Neural cell (in vitro differentiated cells): ENCODE measurements around the gene NPC1. TPM values are rescaled to one million over a fixed set of nuclear protein-coding genes. Genes with fewer than 3 reads are reported as not detected.

Experiments
- H2AFZ ChIP-seq: fragments of 200-600, 300-800 bp; sonication (generic), shearing (Covaris generic); 2 replicates; pipeline ENCODE4 v1.6.0; 2014; ENCODE audit warnings: low read depth, mild to moderate bottlenecking, antibody characterized with exemption, low read length, moderate library complexity
- H3F3A ChIP-seq: fragments of 200-600 bp; shearing (Covaris generic); 2 replicates; pipeline ENCODE4 v1.6.1; 2016; ENCODE audit warnings: mild to moderate bottlenecking, moderate library complexity, mixed read lengths, antibody characterized with exemption, low read length; ENCODE audit not compliant: insufficient read depth, poor library complexity, severe bottlenecking
- H3K27ac ChIP-seq: fragments of 200-600, 300-800 bp; sonication (generic), shearing (Covaris generic); 2 replicates; pipeline ENCODE4 v1.5.1; 2014; ENCODE audit warnings: mild to moderate bottlenecking, low read length, moderate library complexity
- H3K27me3 ChIP-seq: fragments of 300-800, 200-600 bp; sonication (generic), shearing (Covaris generic); 2 replicates; pipeline ENCODE4 v1.6.0; 2014; ENCODE audit warnings: mild to moderate bottlenecking, low read depth, low read length, moderate library complexity; ENCODE audit not compliant: insufficient read depth
- H3K36me3 ChIP-seq: fragments of 300-800, 200-600 bp; sonication (generic), shearing (Covaris generic); 2 replicates; pipeline ENCODE4 v1.5.1; 2014; ENCODE audit warnings: mild to moderate bottlenecking, antibody characterized with exemption, low read length, moderate library complexity; ENCODE audit not compliant: insufficient read depth
- H3K4me2 ChIP-seq: fragments of 300-800, 200-600 bp; sonication (generic), shearing (Covaris generic); 2 replicates; pipeline ENCODE4 v1.6.0; 2014; ENCODE audit warnings: mild to moderate bottlenecking, low read length
- H3K4me3 ChIP-seq: fragments of 300-800, 200-600 bp; sonication (generic), shearing (Covaris generic); 2 replicates; pipeline ENCODE4 v1.5.1; 2014; ENCODE audit warnings: mild to moderate bottlenecking, low read length, moderate library complexity
- H3K79me2 ChIP-seq: fragments of 200-600 bp; shearing (Covaris generic); replicated peaks from 2 replicates; pipeline ENCODE4 v1.6.0; 2014; ENCODE audit warnings: mild to moderate bottlenecking, low read length, moderate library complexity; ENCODE audit not compliant: insufficient read depth
- H3K9ac ChIP-seq: fragments of 300-800, 200-600 bp; sonication (generic), shearing (Covaris generic); 2 replicates; pipeline ENCODE4 v1.6.1; 2016; ENCODE audit warnings: mild to moderate bottlenecking, low read length, mixed read lengths
- H3K9me2 ChIP-seq: fragments of 200-600 bp; shearing (Covaris generic); 2 replicates; pipeline ENCODE4 v1.6.1; 2016; ENCODE audit warnings: mild to moderate bottlenecking, low read length, mixed read lengths; ENCODE audit not compliant: insufficient read depth
- H3K9me3 ChIP-seq: fragments of 200-600, 300-800 bp; sonication (generic), shearing (Covaris generic); 2 replicates; pipeline ENCODE4 v1.6.1; 2016; ENCODE audit warnings: mild to moderate bottlenecking, mixed run types, low read length, moderate library complexity, mixed read lengths
- H4K20me1 ChIP-seq: fragments of 200-600 bp; shearing (Covaris generic); 2 replicates; pipeline ENCODE4 v1.6.1; 2016; ENCODE audit warnings: mild to moderate bottlenecking, mixed run types; ENCODE audit not compliant: insufficient read depth
- CTCF ChIP-seq: fragments of 450-650 bp; IDR thresholded peaks from 2 replicates; pipeline ENCODE4 v1.5.1; 2014; ENCODE audit warnings: antibody characterized with exemption, mild to moderate bottlenecking, moderate library complexity; ENCODE audit not compliant: poor library complexity, severe bottlenecking
- EP300 ChIP-seq: fragments of 450-650 bp; conservative IDR thresholded peaks from 2 replicates; pipeline ENCODE4 v1.6.1; 2014; ENCODE audit warnings: antibody characterized with exemption, mild to moderate bottlenecking, moderate library complexity; ENCODE audit not compliant: poor library complexity, severe bottlenecking
- EZH2 ChIP-seq: fragments of 200-600, 300-800 bp; shearing (Covaris generic), sonication (generic); IDR thresholded peaks from 2 replicates; pipeline ENCODE4 v1.6.1; 2014; ENCODE audit warnings: antibody characterized with exemption, low read length, borderline replicate concordance, mild to moderate bottlenecking; ENCODE audit not compliant: insufficient read depth, poor library complexity, severe bottlenecking
- MXI1 ChIP-seq: fragments of 450-650 bp; conservative IDR thresholded peaks from 2 replicates; pipeline ENCODE4 v1.6.1; 2014; ENCODE audit warnings: antibody characterized with exemption, mild to moderate bottlenecking; ENCODE audit not compliant: poor library complexity, severe bottlenecking
- POLR2AphosphoS5 ChIP-seq: IDR thresholded peaks from 2 replicates; pipeline ENCODE4 v1.6.1; 2012
- RAD21 ChIP-seq: fragments of 450-650 bp; conservative IDR thresholded peaks from 2 replicates; pipeline ENCODE4 v1.6.1; 2014; ENCODE audit warnings: antibody characterized with exemption, mild to moderate bottlenecking, moderate library complexity
- REST ChIP-seq: IDR thresholded peaks from 2 replicates; pipeline ENCODE4 v1.6.1; 2012; ENCODE audit warnings: borderline replicate concordance
- SMC3 ChIP-seq: fragments of 450-650 bp; conservative IDR thresholded peaks from 2 replicates; pipeline ENCODE4 v1.6.1; 2014; ENCODE audit warnings: antibody characterized with exemption, mild to moderate bottlenecking, moderate library complexity; ENCODE audit not compliant: poor library complexity
- TAF1 ChIP-seq: IDR thresholded peaks from 2 replicates; pipeline ENCODE4 v1.6.1; 2012; ENCODE audit warnings: low read depth
- polyA plus RNA-seq: library from polyadenylated mRNA; depleted of rRNA; stranded (reverse); fragments of >200 nt; gene quantifications from 2 replicates; pipeline ENCODE4 v1.2.3, GENCODE V29; 2014

The NPC1 gene
- polyA plus RNA-seq, 1 donor from 2014 or later, result 20.9 TPM

DNA sequence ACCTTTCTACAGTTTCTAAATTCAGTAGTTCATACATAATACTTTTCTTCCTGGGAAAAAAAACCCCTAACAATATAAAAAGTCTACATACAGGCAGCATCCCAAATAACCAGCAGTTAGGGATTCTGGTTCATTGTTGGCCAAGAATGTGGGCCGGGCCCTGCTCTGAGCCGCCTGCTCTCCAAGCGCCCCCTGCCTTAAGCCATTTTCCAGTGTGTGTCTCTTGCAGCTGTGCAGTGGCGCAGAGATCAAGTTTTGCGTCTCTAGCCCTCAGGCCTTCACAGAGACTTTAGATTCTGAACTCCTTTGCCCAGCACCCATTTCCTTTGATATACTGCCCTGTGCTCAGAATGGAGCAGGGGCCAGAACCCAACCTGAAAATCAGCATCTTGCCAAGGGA, 50.1 kb downstream of the NPC1 start:
- Histone ChIP-seq H3K79me2 (no peaks in the 10 kb centered on the region), H2AFZ (no peak overlapping the region), H3K4me3 (no peak overlapping the region), H3K27me3 (no peaks in the 10 kb centered on the region), H3K9me3 (no peaks in the 10 kb centered on the region), H4K20me1 (no peaks in the 10 kb centered on the region), H3K9ac (no peak overlapping the region), H3K4me2 (no peak overlapping the region), H3K27ac (no peak overlapping the region), H3F3A (no peaks in the 10 kb centered on the region), H3K9me2 (no peaks in the 10 kb centered on the region), H3K36me3 (peaks cover 8% of the 10 kb centered on the region)
- TF ChIP-seq SMC3 (no peak), EZH2 (no peak), TAF1 (no peak), RAD21 (no peak), CTCF (no peak), POLR2AphosphoS5 (no peak), REST (no peak), MXI1 (no peak), EP300 (no peak)

GRCh38 chr18:23534276-23534675, 52.0 kb downstream of the NPC1 start:
- Histone ChIP-seq H3F3A (no peaks in the 10 kb centered on the region), H3K4me3 (no peak overlapping the region), H3K27ac (no peak overlapping the region), H2AFZ (no peak overlapping the region), H3K9ac (no peak overlapping the region), H3K79me2 (no peaks in the 10 kb centered on the region), H3K36me3 (peaks cover under 1% of the 10 kb centered on the region), H3K4me2 (no peak overlapping the region), H3K9me2 (no peaks in the 10 kb centered on the region), H3K9me3 (no peaks in the 10 kb centered on the region), H3K27me3 (no peaks in the 10 kb centered on the region), H4K20me1 (no peaks in the 10 kb centered on the region)
- no peak for TF ChIP-seq REST
- TF ChIP-seq RAD21, result no peak
- TF ChIP-seq EZH2, result no peak
- no peak for TF ChIP-seq MXI1
- no peak for TF ChIP-seq SMC3
- no peak for TF ChIP-seq TAF1
- TF ChIP-seq POLR2AphosphoS5, result no peak
- TF ChIP-seq EP300, result no peak
- no peak for TF ChIP-seq CTCF
